ENCODE results near the gene BAIAP2.

- TF ChIP-seq CTCF (IDR thresholded peaks at IDR 0.05 in 8 of 11, conservative IDR thresholded peaks at IDR 0.05 in 3 of 11) (no peak), POLR2A (IDR thresholded peaks at IDR 0.05) (no peak), POLR2AphosphoS5 (IDR thresholded peaks at IDR 0.05) (no peak)
Measured at GRCh38 chr17:81091774-81092517, 57.0 kb downstream of the BAIAP2 start.
